Body of pancreas (tissue), 4 donors: Measurements from ENCODE around the gene EDEM1. TPM values are rescaled to one million over a fixed set of nuclear protein-coding genes. Genes with fewer than 3 reads are reported as not detected.

Experiments
- ATAC-seq: fragments of 150-250 bp; one replicate; pipeline ENCODE4 v1.9.1; 2016
- DNase-seq, 4 donors: peaks; one replicate each; pipeline ENCODE4 v3.0.0-alpha.2; 2019
- H3K27ac ChIP-seq, 4 donors: fragments of 200-600 bp; sonication (generic); 1 replicate in 3 of 4; 2 replicates in 1 of 4; pipeline versions ENCODE4 v1.5.1 to v1.6.1; 2016 to 2019; ENCODE audit warnings: mild to moderate bottlenecking in 1 of 4, mixed read lengths in 1 of 4, moderate library complexity in 1 of 4
- H3K27me3 ChIP-seq, 2 donors: fragments of 200-600 bp; sonication (generic); one replicate each; pipeline ENCODE4 v1.6.0; 2016; ENCODE audit warnings: mild to moderate bottlenecking in 1 of 2
- H3K36me3 ChIP-seq, 2 donors: fragments of 200-600 bp; sonication (generic); replicated peaks in 1 of 2; 2 replicates each; pipeline ENCODE4 v1.5.1; 2016; ENCODE audit warnings: low read depth in 2 of 2; ENCODE audit not compliant: insufficient read depth in 1 of 2
- H3K4me1 ChIP-seq: fragments of 200-600 bp; sonication (generic); one replicate; pipeline ENCODE4 v1.6.0; 2016
- H3K4me3 ChIP-seq, 2 donors: fragments of 200-600 bp; sonication (generic); 1 replicate in 1 of 2; 2 replicates in 1 of 2; pipeline ENCODE4 v1.5.1; 2016 to 2019
- H3K9me3 ChIP-seq, 3 donors: fragments of 200-600 bp; sonication (generic); 1 replicate in 2 of 3; 2 replicates in 1 of 3; pipeline ENCODE4 v1.5.1; 2016
- POLR2A ChIP-seq, 3 donors: fragments of 450-650 bp; IDR thresholded peaks; one replicate each; pipeline ENCODE4 v1.6.1; 2016; ENCODE audit warnings: antibody characterized with exemption in 3 of 3, mild to moderate bottlenecking in 2 of 3
- WGBS, 2 donors: methylation state at CpG; one replicate each; pipeline ENCODE4 v1.1.5; 2017; 5-methylcytosine and 5-hydroxymethylcytosine counted together
- intact Hi-C: fragments of 100-400 bp; cut with DNase I; formaldehyde crosslinking; loops from one replicate; pipeline ENCODE4 v1.15.1; 2023
- microRNA-seq, 2 donors: library from miRNA; unstranded; fragments of <30 nt; microRNA quantifications; one replicate each; pipeline ENCODE4, GENCODE V29; 2016; ENCODE audit warnings: borderline number of aligned reads in 2 of 2, borderline replicate concordance in 2 of 2
- small RNA-seq: library from RNA; depleted of rRNA; stranded (forward); fragments of <200 nt; gene quantifications from one replicate; pipeline ENCODE3, GENCODE V24; 2016
- total RNA-seq, 2 donors: library from RNA; depleted of rRNA; stranded (reverse); fragments of >200 nt; gene quantifications; one replicate each; pipeline ENCODE4 v1.1.0, GENCODE V29; 2016
- TF ChIP-seq, protein P1 (sequence below), 7 experiments: fragments of 450-650 bp in 4 of 7; fragments of 200-600 bp in 3 of 7; sonication (generic) in 3 of 7; IDR thresholded peaks; one replicate each; pipeline ENCODE4 v1.5.1; 2016 to 2019; ENCODE audit warnings: antibody characterized with exemption in 7 of 7

Gene EDEM1
- total RNA-seq, 2 donors from 2014 or later = 23.9 to 46.1 TPM

GRCh38 chr3:5262507-5262906 is 75.0 kb downstream of the EDEM1 start:
- Histone ChIP-seq H3K27me3 (no peaks in the 10 kb centered on the region), H3K4me3 (no peak overlapping the region), H3K36me3 (no peaks in the 10 kb centered on the region), H3K9me3 (no peaks in the 10 kb centered on the region), H3K27ac (no peak overlapping the region), H3K4me1 (no peaks in the 10 kb centered on the region)
- no peak for DNase-seq
- TF ChIP-seq POLR2A (IDR thresholded peaks at IDR 0.05) = no peak
- TF ChIP-seq, protein P1, sequence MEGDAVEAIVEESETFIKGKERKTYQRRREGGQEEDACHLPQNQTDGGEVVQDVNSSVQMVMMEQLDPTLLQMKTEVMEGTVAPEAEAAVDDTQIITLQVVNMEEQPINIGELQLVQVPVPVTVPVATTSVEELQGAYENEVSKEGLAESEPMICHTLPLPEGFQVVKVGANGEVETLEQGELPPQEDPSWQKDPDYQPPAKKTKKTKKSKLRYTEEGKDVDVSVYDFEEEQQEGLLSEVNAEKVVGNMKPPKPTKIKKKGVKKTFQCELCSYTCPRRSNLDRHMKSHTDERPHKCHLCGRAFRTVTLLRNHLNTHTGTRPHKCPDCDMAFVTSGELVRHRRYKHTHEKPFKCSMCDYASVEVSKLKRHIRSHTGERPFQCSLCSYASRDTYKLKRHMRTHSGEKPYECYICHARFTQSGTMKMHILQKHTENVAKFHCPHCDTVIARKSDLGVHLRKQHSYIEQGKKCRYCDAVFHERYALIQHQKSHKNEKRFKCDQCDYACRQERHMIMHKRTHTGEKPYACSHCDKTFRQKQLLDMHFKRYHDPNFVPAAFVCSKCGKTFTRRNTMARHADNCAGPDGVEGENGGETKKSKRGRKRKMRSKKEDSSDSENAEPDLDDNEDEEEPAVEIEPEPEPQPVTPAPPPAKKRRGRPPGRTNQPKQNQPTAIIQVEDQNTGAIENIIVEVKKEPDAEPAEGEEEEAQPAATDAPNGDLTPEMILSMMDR (IDR thresholded peaks at IDR 0.05) = no peak
- intact Hi-C loops = no loop called here
- WGBS, 2 donors = 87 to 91% methylated on average over 4 of the region's 4 CpGs
- no peak for ATAC-seq

DNA sequence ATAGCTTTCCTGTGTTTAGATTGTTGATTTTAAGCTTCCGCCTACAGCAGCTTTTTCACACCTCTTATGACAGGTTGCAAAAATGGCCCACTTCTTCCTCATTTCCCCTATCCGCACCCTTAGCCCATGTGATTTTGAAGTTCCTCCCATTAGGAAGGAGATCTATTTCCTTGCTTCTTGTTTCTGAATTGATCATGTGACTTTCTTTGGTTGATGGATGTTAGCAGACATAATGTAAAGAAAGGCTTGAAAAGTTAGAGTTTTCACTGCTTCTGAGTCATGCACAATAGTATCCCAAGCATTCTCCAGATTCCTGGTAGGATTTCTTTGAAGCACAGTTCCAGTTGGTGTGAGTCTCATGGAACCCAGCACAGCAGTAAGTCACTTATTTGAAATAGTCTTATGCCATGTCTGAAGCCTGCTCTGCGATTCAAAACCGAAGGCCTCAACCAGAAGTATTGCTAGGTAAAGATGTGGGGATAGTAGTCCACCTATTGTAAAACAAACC is 76.6 kb downstream of the EDEM1 start:
- intact Hi-C loops = no loop called here
- Histone ChIP-seq H3K27me3 (no peaks in the 10 kb centered on the region), H3K4me3 (no peak overlapping the region), H3K4me1 (no peaks in the 10 kb centered on the region), H3K27ac (no peak overlapping the region), H3K36me3 (no peaks in the 10 kb centered on the region), H3K9me3 (no peaks in the 10 kb centered on the region)
- no peak for ATAC-seq
- WGBS, 2 donors = 89 to 96% methylated on average over 4 of the region's 4 CpGs
- no peak for DNase-seq
- no peak for TF ChIP-seq POLR2A (IDR thresholded peaks at IDR 0.05)
- TF ChIP-seq, protein P1 (IDR thresholded peaks at IDR 0.05) = no peak

DNA sequence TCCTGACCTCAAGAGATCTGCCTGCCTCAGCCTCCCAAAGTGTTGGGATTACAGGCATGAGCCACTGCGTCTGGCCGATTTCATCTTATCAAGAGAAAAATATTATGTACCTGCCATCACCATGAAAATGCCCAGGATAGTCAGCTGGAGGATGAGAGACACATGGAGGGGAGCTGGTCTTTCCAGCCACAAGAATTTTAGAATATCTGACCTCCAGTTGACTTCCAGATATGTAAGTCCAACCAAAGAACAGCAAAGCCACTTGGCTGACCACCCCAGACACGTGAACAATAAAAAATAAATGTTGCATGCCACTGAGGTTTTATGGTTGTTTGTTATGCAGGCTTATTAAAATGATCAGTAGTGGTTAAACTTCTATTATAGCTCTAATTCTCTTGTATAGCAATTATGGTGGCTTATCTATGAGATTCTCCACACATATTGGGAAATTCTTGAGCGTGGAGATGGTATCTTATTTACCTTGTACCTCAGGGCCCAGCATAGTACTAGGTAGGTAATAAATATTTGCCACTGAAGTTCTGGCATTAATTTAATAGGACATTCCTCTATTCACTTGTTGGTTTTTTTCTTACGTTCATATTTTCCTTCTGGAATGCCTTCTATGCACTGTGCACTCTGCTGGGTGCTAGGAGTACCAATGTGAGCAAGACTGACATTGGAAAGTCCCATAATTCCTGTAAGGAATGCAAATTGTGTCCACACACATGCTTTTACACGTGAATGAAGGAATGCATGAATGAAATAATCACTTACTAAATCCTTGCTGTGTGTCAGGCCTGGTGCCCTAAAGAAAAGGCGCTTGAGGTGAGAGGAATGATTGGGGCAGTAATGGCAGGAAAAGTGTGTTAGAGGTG is 77.6 kb downstream of the EDEM1 start:
- H3K27ac ChIP-seq = no peak overlapping the region
- intact Hi-C loops = no loop called here
- no peaks in the 10 kb centered on the region for H3K4me1 ChIP-seq
- no peaks in the 10 kb centered on the region for H3K9me3 ChIP-seq
- no peak for DNase-seq
- 70 to 79% methylated on average over 7 of the region's 7 CpGs for WGBS, 2 donors
- H3K27me3 ChIP-seq = no peaks in the 10 kb centered on the region
- no peak for TF ChIP-seq POLR2A (IDR thresholded peaks at IDR 0.05)
- TF ChIP-seq, protein P1 (IDR thresholded peaks at IDR 0.05) = no peak
- no peaks in the 10 kb centered on the region for H3K36me3 ChIP-seq
- ATAC-seq = no peak
- no peak overlapping the region for H3K4me3 ChIP-seq

DNA sequence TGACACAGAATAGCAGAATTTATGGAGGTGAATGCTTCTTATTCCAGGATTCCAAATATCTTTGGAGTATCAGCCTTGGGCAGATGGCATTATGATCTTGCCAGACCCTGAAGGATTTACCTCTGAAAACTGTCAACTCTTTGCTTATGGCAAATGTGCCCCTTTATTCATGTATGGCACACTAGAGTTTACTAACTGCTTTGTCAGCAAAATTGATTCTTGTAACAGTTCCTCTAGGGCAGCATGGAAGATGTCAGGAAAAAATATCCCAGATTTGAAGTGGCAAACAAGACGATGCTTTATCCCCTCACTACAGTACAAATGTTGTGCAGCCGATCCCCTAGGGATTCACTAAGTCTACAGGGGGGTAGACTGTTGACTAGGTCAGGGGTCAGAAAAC is 79.7 kb downstream of the EDEM1 start:
- DNase-seq (no peak), ATAC-seq (no peak)
- no peak overlapping the region for H3K27ac ChIP-seq
- WGBS, 2 donors = 56% methylated on average over 2 of the region's 2 CpGs
- no peaks in the 10 kb centered on the region for H3K4me1 ChIP-seq
- TF ChIP-seq POLR2A (IDR thresholded peaks at IDR 0.05) = no peak
- H3K27me3 ChIP-seq = no peaks in the 10 kb centered on the region
- intact Hi-C loops = no loop called here
- no peaks in the 10 kb centered on the region for H3K9me3 ChIP-seq
- H3K36me3 ChIP-seq = no peaks in the 10 kb centered on the region
- no peak overlapping the region for H3K4me3 ChIP-seq

GRCh38 chr3:5267889-5268288 is 80.4 kb downstream of the EDEM1 start:
- Histone ChIP-seq H3K9me3 (no peaks in the 10 kb centered on the region), H3K27me3 (no peaks in the 10 kb centered on the region), H3K4me1 (no peaks in the 10 kb centered on the region), H3K36me3 (no peaks in the 10 kb centered on the region), H3K4me3 (no peak overlapping the region), H3K27ac (no peak overlapping the region)
- DNase-seq = no peak
- WGBS, 2 donors = 53 to 69% methylated on average over 1 of the region's 1 CpG
- TF ChIP-seq POLR2A (IDR thresholded peaks at IDR 0.05) = no peak
- TF ChIP-seq, protein P1 (IDR thresholded peaks at IDR 0.05) = no peak
- ATAC-seq = no peak
- intact Hi-C loops = no loop called here

Small RNA genes lying within 50 kb of the gene (microRNA-seq; reads per million reads assigned to microRNA genes)
- gene MIR4790 = 0 reads per million in 2 donors

Small RNA genes lying within 50 kb of the gene (small RNA-seq; reads per million reads assigned to genes)
- gene MIR4790 (not detected), gene RN7SL553P (not detected)

Other genes with a start within 250 kb of the EDEM1 start
- gene BHLHE40, start 208.3 kb upstream of the EDEM1 start, total RNA-seq = 10 to 100 TPM; 28.5 to 30.3 TPM
- 10 to 100 TPM; 21.0 to 30.3 TPM for gene ARL8B, start 65.4 kb upstream of the EDEM1 start, total RNA-seq